Measurements from ENCODE around the gene TMEM161A. TPM values are rescaled to one million over a fixed set of nuclear protein-coding genes. Genes with fewer than 3 reads are reported as not detected.

The TMEM161A gene
- total and polyA plus RNA-seq, 9 of the 15 experiments (the other 6 are each of a cell fraction or from before 2014, with no cell fraction given), result 0.63 to 92.3 (median 38.9) TPM

DNA sequence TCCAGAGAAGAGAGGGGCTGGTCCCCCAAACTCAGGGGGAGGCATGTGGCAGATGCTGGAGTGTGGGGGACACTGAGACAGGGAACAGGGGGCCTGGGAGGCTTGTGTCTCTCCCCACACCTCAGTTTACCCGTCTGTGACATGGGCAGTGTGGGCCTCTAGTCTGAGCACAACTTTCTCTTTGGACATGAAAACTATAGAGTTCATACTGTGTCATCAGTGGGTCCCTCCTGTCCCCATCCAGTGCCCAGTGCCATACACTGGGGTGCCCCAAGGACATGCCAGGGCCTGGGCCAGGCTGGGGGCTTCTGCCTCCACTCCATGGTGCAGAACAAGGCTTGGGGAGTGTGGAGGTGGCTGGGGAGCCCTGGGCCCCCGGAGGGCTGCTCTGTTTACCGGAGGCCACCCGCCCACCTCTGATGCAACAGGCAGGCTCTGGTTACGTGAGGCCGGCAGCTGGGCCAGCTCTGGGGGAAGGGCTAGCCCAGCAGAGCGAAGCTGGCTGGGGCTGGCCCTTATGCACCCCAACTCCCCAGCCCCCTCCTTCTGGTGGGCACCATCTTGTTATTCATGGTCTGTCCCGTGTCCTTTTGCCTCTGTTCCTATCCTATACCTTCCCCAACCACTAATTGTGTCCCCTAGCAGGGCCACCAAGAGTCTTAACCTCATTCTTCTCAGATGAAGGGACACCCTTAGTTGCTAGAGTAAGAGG is 33.7 kb upstream of the TMEM161A start (continued):
- TF ChIP-seq, protein P1, sequence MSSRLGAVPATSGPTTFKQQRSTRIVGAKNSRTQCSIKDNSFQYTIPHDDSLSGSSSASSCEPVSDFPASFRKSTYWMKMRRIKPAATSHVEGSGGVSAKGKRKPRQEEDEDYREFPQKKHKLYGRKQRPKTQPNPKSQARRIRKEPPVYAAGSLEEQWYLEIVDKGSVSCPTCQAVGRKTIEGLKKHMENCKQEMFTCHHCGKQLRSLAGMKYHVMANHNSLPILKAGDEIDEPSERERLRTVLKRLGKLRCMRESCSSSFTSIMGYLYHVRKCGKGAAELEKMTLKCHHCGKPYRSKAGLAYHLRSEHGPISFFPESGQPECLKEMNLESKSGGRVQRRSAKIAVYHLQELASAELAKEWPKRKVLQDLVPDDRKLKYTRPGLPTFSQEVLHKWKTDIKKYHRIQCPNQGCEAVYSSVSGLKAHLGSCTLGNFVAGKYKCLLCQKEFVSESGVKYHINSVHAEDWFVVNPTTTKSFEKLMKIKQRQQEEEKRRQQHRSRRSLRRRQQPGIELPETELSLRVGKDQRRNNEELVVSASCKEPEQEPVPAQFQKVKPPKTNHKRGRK (tag; IDR thresholded peaks at IDR 0.05), result no peak
- TF ChIP-seq ZNF253 (CRISPR knock-in tag; conservative IDR thresholded peaks at IDR 0.05), result no peak
- no peak for TF ChIP-seq MEIS2 (IDR thresholded peaks at IDR 0.05; ENCODE audit: partially characterized antibody)
- TF ChIP-seq ZNF165 (CRISPR knock-in tag; IDR thresholded peaks at IDR 0.05; ENCODE audit: borderline replicate concordance), result no peak
- TF ChIP-seq ZNF232 (CRISPR knock-in tag; IDR thresholded peaks at IDR 0.05), result no peak
- peak; percentile 81 for TF ChIP-seq POLR2G (IDR thresholded peaks at IDR 0.05; ENCODE audit: low read depth, low read length)
- peak; percentile 43; the same call in 1 of the 2 replicates for TF ChIP-seq ARID1B (IDR thresholded peaks at IDR 0.05)
- no peak for TF ChIP-seq KAT7 (CRISPR knock-in tag; IDR thresholded peaks at IDR 0.05; ENCODE audit: borderline replicate concordance)
- TF ChIP-seq CBFB (CRISPR knock-in tag; IDR thresholded peaks at IDR 0.05), result no peak
- no peak for TF ChIP-seq TCF3 (CRISPR knock-in tag; IDR thresholded peaks at IDR 0.05)
- no peak for TF ChIP-seq CSDE1 (IDR thresholded peaks at IDR 0.05)
- TF ChIP-seq HCFC1 (IDR thresholded peaks at IDR 0.05; ENCODE audit: low read depth, low read length), result no peak
- TF ChIP-seq MED1 (CRISPR knock-in tag; IDR thresholded peaks at IDR 0.05; ENCODE audit: borderline replicate concordance), result no peak
- TF ChIP-seq ZNF77 (CRISPR knock-in tag; IDR thresholded peaks at IDR 0.05), result no peak
- TF ChIP-seq, protein P2, sequence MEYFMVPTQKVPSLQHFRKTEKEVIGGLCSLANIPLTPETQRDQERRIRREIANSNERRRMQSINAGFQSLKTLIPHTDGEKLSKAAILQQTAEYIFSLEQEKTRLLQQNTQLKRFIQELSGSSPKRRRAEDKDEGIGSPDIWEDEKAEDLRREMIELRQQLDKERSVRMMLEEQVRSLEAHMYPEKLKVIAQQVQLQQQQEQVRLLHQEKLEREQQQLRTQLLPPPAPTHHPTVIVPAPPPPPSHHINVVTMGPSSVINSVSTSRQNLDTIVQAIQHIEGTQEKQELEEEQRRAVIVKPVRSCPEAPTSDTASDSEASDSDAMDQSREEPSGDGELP (CRISPR knock-in tag; IDR thresholded peaks at IDR 0.05; ENCODE audit: borderline replicate concordance), result peak; percentile 90
- TF ChIP-seq, protein P3, sequence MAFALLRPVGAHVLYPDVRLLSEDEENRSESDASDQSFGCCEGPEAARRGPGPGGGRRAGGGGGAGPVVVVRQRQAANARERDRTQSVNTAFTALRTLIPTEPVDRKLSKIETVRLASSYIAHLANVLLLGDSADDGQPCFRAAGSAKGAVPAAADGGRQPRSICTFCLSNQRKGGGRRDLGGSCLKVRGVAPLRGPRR (CRISPR knock-in tag; IDR thresholded peaks at IDR 0.05), result no peak
- TF ChIP-seq NELFE (IDR thresholded peaks at IDR 0.05; ENCODE audit: insufficient read depth, insufficient read length), result no peak
- no peak for TF ChIP-seq SMARCB1 (IDR thresholded peaks at IDR 0.05; ENCODE audit: insufficient read length, low read depth)
- TF ChIP-seq CBX3 (IDR thresholded peaks at IDR 0.05; ENCODE audit: borderline replicate concordance in 1 of 2, low read length in 2 of 2), result no peak
- TF ChIP-seq NR2C1 (IDR thresholded peaks at IDR 0.05), result no peak
- 0 out of 2 replicates have a peak, but pooled peaks have one; percentile 33 for TF ChIP-seq NR2C1 (tag; IDR thresholded peaks at IDR 0.05)
- TF ChIP-seq, protein P4, sequence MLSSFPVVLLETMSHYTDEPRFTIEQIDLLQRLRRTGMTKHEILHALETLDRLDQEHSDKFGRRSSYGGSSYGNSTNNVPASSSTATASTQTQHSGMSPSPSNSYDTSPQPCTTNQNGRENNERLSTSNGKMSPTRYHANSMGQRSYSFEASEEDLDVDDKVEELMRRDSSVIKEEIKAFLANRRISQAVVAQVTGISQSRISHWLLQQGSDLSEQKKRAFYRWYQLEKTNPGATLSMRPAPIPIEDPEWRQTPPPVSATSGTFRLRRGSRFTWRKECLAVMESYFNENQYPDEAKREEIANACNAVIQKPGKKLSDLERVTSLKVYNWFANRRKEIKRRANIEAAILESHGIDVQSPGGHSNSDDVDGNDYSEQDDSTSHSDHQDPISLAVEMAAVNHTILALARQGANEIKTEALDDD (IDR thresholded peaks at IDR 0.05), result no peak
- TF ChIP-seq THRAP3 (IDR thresholded peaks at IDR 0.05; ENCODE audit: borderline replicate concordance), result no peak
- peak; percentile 87 for TF ChIP-seq NFRKB (IDR thresholded peaks at IDR 0.05; ENCODE audit: low read depth)
- peak in 1 of 2 experiments; percentile 88; a peak in 2 of 4 replicates for TF ChIP-seq RCOR1 (IDR thresholded peaks at IDR 0.05; ENCODE audit: borderline replicate concordance in 1 of 2, low read depth in 2 of 2, low read length in 2 of 2)
- no peak for TF ChIP-seq SAP30 (IDR thresholded peaks at IDR 0.05; ENCODE audit: borderline replicate concordance, insufficient read depth, low read depth, low read length, poor library complexity, severe bottlenecking)
- no peak for TF ChIP-seq ZNF384 (IDR thresholded peaks at IDR 0.05; ENCODE audit: low read depth, low read length)
